PC-9 (cell line): ENCODE data around the gene RAB5B.

ENCODE experiments used
- EZH2 ChIP-seq: fragments of 200-600 bp; sonication (generic); IDR thresholded peaks from 2 replicates; pipeline ENCODE4 v1.8.0; 2017; ENCODE audit warnings: antibody characterized with exemption, low read depth
- TF ChIP-seq, protein P1 (sequence below): fragments of 200-600 bp; sonication (generic); conservative IDR thresholded peaks from 2 replicates; pipeline ENCODE4 v1.6.1; 2017; ENCODE audit warnings: mixed run types, antibody characterized with exemption, mild to moderate bottlenecking, moderate library complexity

GRCh38 chr12:55942055-55942454 lies 31.8 kb upstream of the RAB5B start:
- TF ChIP-seq, protein P1, sequence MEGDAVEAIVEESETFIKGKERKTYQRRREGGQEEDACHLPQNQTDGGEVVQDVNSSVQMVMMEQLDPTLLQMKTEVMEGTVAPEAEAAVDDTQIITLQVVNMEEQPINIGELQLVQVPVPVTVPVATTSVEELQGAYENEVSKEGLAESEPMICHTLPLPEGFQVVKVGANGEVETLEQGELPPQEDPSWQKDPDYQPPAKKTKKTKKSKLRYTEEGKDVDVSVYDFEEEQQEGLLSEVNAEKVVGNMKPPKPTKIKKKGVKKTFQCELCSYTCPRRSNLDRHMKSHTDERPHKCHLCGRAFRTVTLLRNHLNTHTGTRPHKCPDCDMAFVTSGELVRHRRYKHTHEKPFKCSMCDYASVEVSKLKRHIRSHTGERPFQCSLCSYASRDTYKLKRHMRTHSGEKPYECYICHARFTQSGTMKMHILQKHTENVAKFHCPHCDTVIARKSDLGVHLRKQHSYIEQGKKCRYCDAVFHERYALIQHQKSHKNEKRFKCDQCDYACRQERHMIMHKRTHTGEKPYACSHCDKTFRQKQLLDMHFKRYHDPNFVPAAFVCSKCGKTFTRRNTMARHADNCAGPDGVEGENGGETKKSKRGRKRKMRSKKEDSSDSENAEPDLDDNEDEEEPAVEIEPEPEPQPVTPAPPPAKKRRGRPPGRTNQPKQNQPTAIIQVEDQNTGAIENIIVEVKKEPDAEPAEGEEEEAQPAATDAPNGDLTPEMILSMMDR: no peak
- TF ChIP-seq EZH2: no peak
